PC-3 (cell line): ENCODE measurements around the gene LEF1.

Experiments used
- EZH2 ChIP-seq: fragments of 300-600 bp; sonication (generic); IDR thresholded peaks from one replicate; pipeline ENCODE4 v1.6.1; 2017; ENCODE audit warnings: antibody characterized with exemption, mild to moderate bottlenecking, low read length; ENCODE audit not compliant: unreplicated experiment
- EZH2phosphoT487 ChIP-seq: fragments of 300-600 bp; sonication (generic); IDR thresholded peaks from 2 replicates; pipeline ENCODE4 v1.6.1; 2018; ENCODE audit warnings: mild to moderate bottlenecking, antibody characterized with exemption, low read length, borderline replicate concordance
- TF ChIP-seq, protein P1 (sequence below): fragments of 300-600 bp; sonication (generic); conservative IDR thresholded peaks from 2 replicates; pipeline ENCODE4 v1.5.1; 2017; ENCODE audit warnings: antibody characterized with exemption, low read depth, mild to moderate bottlenecking, low read length

DNA sequence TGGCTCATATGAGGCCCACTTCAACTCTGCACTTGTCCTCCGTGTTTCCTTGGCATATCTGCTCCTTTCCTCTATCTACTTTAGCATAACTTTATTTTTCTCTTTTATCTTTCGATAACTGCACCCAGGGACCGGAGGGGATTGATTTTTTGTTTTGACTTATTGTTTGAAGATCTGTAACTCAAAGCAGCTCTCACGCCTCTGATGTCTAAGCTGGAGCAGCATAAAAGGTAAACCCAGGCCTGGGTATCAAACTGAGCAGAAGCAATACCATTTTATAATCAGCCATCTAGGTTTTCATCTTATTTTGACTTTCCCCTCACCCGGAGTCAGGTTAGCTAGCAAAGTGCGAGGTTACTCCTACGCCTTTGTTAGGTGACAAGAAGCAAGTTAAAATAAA is 28.4 kb downstream of the LEF1 start:
- TF ChIP-seq, protein P1, sequence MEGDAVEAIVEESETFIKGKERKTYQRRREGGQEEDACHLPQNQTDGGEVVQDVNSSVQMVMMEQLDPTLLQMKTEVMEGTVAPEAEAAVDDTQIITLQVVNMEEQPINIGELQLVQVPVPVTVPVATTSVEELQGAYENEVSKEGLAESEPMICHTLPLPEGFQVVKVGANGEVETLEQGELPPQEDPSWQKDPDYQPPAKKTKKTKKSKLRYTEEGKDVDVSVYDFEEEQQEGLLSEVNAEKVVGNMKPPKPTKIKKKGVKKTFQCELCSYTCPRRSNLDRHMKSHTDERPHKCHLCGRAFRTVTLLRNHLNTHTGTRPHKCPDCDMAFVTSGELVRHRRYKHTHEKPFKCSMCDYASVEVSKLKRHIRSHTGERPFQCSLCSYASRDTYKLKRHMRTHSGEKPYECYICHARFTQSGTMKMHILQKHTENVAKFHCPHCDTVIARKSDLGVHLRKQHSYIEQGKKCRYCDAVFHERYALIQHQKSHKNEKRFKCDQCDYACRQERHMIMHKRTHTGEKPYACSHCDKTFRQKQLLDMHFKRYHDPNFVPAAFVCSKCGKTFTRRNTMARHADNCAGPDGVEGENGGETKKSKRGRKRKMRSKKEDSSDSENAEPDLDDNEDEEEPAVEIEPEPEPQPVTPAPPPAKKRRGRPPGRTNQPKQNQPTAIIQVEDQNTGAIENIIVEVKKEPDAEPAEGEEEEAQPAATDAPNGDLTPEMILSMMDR, result no peak
- TF ChIP-seq EZH2 (no peak), EZH2phosphoT487 (no peak)
